ENCODE measurements around the gene TRPV5.

TRPV5 gene

GRCh38 chr7:142880876-142881505 lies 52.6 kb downstream of the TRPV5 start:
- H3K4me3 ChIP-seq (ENCODE audit: low read length): no peak overlapping the region
- TF ChIP-seq, protein P1, sequence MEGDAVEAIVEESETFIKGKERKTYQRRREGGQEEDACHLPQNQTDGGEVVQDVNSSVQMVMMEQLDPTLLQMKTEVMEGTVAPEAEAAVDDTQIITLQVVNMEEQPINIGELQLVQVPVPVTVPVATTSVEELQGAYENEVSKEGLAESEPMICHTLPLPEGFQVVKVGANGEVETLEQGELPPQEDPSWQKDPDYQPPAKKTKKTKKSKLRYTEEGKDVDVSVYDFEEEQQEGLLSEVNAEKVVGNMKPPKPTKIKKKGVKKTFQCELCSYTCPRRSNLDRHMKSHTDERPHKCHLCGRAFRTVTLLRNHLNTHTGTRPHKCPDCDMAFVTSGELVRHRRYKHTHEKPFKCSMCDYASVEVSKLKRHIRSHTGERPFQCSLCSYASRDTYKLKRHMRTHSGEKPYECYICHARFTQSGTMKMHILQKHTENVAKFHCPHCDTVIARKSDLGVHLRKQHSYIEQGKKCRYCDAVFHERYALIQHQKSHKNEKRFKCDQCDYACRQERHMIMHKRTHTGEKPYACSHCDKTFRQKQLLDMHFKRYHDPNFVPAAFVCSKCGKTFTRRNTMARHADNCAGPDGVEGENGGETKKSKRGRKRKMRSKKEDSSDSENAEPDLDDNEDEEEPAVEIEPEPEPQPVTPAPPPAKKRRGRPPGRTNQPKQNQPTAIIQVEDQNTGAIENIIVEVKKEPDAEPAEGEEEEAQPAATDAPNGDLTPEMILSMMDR (IDR thresholded peaks at IDR 0.05; ENCODE audit: insufficient read depth, low read depth, low read length, missing control alignments): peak; percentile 74
- peak; percentile 13 for DNase-seq (ENCODE audit: low read depth)

DNA sequence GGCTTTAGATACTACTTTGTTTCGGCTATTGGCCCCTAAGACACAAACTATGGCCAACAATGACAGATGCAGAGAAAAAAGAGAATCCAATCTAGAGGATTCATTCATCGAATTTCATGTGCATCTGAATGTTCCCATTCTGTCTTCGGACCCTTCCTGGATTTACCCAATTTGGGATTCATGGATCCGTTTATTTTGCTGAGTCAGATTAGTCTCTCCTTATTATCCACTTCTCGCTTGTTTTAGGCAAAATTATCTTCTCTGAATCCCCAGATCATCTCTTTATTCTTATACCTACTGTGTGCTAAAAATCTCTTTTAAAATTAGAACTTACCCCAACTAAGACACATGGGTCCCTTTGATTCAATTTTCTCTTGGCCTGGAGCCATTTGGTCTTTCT lies 54.5 kb downstream of the TRPV5 start:
- H3K4me3 ChIP-seq (ENCODE audit: low read length): no peak overlapping the region
- no peak for DNase-seq (ENCODE audit: low read depth)
- TF ChIP-seq, protein P1 (IDR thresholded peaks at IDR 0.05; ENCODE audit: insufficient read depth, low read depth, low read length, missing control alignments): no peak

GRCh38 chr7:142878315-142878714 lies 55.2 kb downstream of the TRPV5 start:
- TF ChIP-seq, protein P1 (IDR thresholded peaks at IDR 0.05; ENCODE audit: insufficient read depth, low read depth, low read length, missing control alignments): no peak
- no peak for DNase-seq (ENCODE audit: low read depth)
- H3K4me3 ChIP-seq (ENCODE audit: low read length): no peak overlapping the region

DNA sequence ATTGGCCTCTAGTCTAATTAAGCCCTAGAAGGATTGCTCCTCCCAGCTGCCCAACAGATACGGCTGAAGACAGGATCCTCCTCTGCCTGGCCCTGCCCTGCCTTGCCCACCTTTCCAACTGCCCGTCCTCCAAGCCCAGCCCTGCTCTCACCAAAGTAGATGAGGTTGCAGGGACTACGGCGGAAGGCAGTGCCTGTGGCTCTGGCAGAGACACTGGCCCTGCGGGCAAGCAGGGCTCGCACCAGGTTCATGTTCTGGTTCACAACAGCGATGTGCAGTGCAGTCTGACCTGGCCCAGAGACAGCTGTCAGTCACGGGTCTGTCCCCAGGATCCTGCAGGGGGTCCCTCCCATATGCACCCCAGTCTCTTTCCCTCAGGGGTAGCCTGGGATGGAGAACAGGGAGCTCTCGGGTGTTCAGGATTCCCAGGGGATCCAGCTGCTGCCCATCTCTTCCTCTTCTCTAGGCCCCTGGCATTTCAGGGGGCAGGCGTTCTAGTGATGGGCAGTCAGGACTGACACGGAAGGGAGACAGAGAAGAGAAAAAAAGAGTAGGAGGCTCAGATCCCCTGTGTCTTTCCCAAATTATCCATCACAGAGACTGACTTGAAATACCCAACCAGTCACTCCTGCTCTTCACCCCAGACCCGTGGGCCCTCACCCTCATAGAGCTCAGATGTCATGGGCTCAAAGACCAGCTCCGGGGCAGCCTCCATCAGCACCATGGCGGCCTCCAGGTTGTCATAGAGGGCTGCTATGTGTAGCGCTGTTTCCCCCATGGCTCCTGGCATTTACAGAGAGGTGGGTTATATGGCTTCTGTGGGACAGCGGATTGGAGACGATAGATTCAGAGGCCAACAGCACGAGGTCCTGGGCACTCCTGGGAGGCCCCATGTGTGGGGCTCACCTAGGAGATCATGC lies 56.3 kb downstream of the TRPV5 start:
- no peak overlapping the region for H3K4me3 ChIP-seq (ENCODE audit: low read length)
- TF ChIP-seq, protein P1 (IDR thresholded peaks at IDR 0.05; ENCODE audit: insufficient read depth, low read depth, low read length, missing control alignments): no peak

GRCh38 chr7:142876236-142876960 lies 57.1 kb downstream of the TRPV5 start:
- TF ChIP-seq, protein P1 (IDR thresholded peaks at IDR 0.05; ENCODE audit: insufficient read depth, low read depth, low read length, missing control alignments): no peak
- DNase-seq (ENCODE audit: low read depth): no peak
- H3K4me3 ChIP-seq (ENCODE audit: low read length): no peak overlapping the region

More for the DNA sequence above, 56.3 kb downstream of the TRPV5 start:
- DNase-seq (ENCODE audit: low read depth): no peak

DNA sequence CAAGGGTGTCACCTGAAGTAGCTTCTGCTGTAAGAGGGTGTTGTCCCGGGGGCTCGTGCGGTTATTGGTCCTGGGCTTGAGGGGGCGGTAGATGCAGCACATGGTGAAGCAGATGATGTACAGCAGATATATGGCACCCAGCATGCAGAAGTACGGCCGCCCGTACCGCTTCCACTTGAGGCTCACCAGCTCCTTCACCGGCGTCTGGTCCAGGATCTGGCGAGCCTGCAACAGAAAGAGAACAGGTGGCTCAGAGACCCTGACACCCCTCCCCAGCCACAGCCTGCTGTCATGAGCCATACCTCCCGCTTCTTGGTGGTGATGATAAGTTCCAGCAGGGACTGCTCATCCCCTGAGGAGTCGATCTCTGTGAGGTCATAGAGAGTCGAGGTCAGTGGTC lies 58.1 kb downstream of the TRPV5 start:
- DNase-seq (ENCODE audit: low read depth): no peak
- TF ChIP-seq, protein P1 (IDR thresholded peaks at IDR 0.05; ENCODE audit: insufficient read depth, low read depth, low read length, missing control alignments): no peak
- no peak overlapping the region for H3K4me3 ChIP-seq (ENCODE audit: low read length)
